Stimulated activated naive CD4-positive, alpha-beta T cell (primary cell): ENCODE measurements around the gene ELOF1.
"Not testable (repeated sequence)": the region's sequence is repeated elsewhere in the genome, so short reads cannot be mapped to it uniquely, and the experiment has no call there.

Source experiments
- DNase-seq, 6 experiments: peaks; one replicate each; lab custom pipeline; 2025; lab: John Stamatoyannopoulos, UW

ELOF1 gene

GRCh38 chr19:11558881-11559828, at the start of gene ELOF1:
Gene ELOF1, minus strand, starts transcription at chr19:11559230. Its CDS starts 4,883 bp downstream, at chr19:11554347.
- peak; percentile 85 to 96 (median 95) for DNase-seq

GRCh38 chr19:11606484-11606883, 47.5 kb upstream of the ELOF1 start:
- no peak for DNase-seq

GRCh38 chr19:11599704-11600103, 40.7 kb upstream of the ELOF1 start:
- not testable (repeated sequence) for DNase-seq

GRCh38 chr19:11598746-11599145, 39.7 kb upstream of the ELOF1 start:
- no peak for DNase-seq

- no peak for DNase-seq
Measured at GRCh38 chr19:11598103-11598483, 39.1 kb upstream of the ELOF1 start.

GRCh38 chr19:11597202-11598102, 38.4 kb upstream of the ELOF1 start, which contains the start of gene ZNF627:
Gene ZNF627, plus strand, starts transcription at chr19:11597483. Its CDS starts 145 bp downstream, at chr19:11597628.
- DNase-seq: peak; percentile 89 to 98 (median 94)

- DNase-seq: no peak
Measured at GRCh38 chr19:11596156-11596555, 37.1 kb upstream of the ELOF1 start.

- no peak for DNase-seq
Measured at GRCh38 chr19:11594084-11594483, 35.1 kb upstream of the ELOF1 start.

- DNase-seq: no peak
Measured at GRCh38 chr19:11587975-11588631, 29.1 kb upstream of the ELOF1 start.

- DNase-seq: peak; percentile 42 to 81 (median 71)
Measured at GRCh38 chr19:11587302-11587974, 28.4 kb upstream of the ELOF1 start.

GRCh38 chr19:11586331-11586730, 27.3 kb upstream of the ELOF1 start:
- DNase-seq: no peak

- DNase-seq: peak in 4 of 6 experiments; percentile 13 to 55 (median 50)
Measured at GRCh38 chr19:11581740-11582139, 22.7 kb upstream of the ELOF1 start.

- DNase-seq: no peak
Measured at GRCh38 chr19:11580116-11580515, 21.1 kb upstream of the ELOF1 start.

- DNase-seq: peak in 5 of 6 experiments; percentile 11 to 48 (median 32)
Measured at GRCh38 chr19:11578258-11579142, 19.5 kb upstream of the ELOF1 start.

GRCh38 chr19:11577451-11578257, 18.6 kb upstream of the ELOF1 start, which contains the start of gene ACP5:
Gene ACP5, minus strand, starts transcription at chr19:11577645. Its CDS starts 328 bp downstream, at chr19:11577317.
- peak in 2 of 6 experiments; percentile 16 to 32 for DNase-seq

- no peak for DNase-seq
Measured at GRCh38 chr19:11576227-11576626, 17.2 kb upstream of the ELOF1 start.

GRCh38 chr19:11574689-11575088, 15.7 kb upstream of the ELOF1 start:
- DNase-seq: no peak

- not testable (repeated sequence) for DNase-seq
Measured at GRCh38 chr19:11573763-11574162, 14.7 kb upstream of the ELOF1 start.

- DNase-seq: not testable (repeated sequence)
Measured at GRCh38 chr19:11573354-11573753, 14.3 kb upstream of the ELOF1 start.
